ENCODE results near the gene EPHB1.

The EPHB1 gene

DNA sequence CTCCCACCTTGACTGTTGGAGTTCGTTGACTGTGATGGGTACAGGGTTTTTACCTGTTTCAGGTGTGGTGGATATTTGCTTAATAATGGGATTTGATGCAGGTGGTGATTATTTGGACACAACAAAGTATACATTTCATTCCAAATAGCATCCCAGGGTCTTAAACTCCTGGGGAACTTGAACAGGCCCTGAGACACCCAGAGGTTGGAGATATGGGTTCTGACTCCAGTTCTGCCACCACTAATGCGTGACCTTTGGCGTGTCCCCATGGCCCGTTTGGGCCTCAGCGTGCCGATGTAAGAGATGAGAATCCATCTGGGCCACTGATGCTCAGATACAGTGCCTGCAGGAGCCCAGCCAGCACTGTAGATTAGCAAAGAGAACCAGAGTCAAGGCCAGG is 264.5 kb downstream of the EPHB1 start:
- no peak for DNase-seq

DNA sequence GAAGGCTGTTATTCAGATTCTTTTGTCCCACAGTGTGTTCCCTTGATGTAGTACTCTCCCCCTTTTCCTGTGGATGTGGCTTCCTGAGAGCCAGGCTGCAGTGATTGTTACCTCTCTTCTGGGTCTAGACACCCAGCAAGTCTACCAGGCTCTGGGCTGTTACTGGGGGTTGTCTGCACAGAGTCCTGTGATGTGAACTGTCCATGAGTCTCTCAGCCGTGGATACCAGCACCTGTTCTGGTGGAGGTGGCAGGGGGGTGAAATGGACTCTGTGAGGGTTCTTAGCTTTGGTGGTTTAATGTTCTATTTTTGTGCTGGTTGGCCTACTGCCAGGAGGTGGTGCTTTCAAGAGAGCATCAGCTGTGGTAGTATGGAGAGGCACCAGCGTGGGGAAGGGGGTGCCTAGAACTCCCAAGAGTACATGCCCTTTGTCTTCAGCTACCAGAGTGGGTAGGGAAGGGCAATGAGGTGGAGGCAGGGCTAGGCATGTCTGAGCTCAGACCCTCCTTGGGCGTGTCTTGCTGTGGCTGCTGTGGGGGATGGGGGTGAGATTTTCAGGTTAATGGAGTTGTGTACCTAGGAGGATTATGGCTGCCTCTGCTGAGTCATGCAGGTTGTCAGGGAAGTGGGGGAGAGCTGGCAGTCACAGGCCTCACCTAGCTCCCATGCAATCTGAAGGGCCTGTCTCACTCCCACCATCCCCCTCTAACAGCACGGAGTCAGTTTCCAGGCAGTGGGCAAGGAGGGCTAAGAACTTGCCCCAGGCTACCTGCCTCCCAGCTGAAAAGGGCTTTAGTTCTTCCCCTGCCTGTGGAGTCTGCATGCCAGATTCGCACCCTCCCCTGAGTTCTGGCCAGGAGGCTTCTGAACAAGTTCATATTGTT is 272.0 kb downstream of the EPHB1 start:
- DNase-seq: peak in 1 of 2 experiments; percentile 19

DNA sequence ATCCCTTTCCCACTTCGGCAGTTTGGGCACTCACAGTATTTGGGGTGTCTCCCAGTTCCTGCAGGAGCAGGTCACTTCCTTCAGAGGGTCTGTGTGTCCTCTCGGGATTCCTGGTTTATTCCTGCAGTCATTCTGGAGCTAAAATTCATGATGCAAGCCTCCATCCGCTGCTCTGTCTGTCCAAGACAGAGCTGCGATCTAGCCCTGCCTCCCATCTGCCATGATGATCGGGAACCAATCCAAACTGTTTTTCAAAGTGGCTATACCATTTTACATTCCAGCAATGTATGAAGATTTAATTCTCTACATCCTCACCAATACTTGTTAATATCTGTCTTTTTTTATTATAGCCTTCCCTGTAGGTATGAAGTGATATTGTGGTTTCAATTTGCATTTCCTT is 273.0 kb downstream of the EPHB1 start:
- no peak for DNase-seq

DNA sequence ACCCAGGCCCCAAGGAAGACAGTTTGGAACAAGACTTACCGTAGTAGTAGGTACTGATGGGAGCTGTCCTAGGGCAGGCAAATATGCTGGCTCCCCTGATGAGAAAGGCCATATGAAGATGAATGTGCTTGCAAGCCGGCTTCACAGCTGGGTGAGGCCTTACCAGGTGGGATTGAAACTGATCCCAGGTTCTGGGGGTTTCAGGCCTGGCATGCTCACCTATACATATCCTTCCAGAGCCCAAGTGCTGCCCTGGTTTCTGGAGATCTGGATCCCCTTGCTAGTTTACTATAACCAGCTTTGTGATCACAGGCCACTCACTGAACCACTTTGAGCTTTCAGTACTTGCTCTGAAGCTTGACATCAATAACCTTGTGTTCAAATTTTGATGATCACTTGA is 274.3 kb downstream of the EPHB1 start:
- no peak for DNase-seq

DNA sequence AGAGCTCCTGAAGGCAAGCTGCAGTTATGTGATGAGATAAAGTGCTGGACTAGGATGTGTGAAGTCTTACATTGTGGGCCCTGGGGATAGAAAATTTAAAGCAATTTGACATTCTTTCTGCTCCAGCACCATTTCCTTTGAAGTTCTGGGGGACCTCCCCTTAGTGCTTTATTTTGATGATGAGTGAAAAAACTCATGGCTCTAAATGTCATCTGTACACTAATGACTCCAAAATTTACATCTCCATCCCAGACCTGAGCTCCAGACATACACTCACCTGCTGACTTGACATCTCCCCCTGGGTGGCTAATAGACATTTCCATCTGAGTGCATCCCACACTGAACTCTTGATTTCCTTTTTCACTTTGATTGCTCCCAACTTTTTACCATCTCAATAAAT is 276.4 kb downstream of the EPHB1 start:
- no peak for DNase-seq

DNA sequence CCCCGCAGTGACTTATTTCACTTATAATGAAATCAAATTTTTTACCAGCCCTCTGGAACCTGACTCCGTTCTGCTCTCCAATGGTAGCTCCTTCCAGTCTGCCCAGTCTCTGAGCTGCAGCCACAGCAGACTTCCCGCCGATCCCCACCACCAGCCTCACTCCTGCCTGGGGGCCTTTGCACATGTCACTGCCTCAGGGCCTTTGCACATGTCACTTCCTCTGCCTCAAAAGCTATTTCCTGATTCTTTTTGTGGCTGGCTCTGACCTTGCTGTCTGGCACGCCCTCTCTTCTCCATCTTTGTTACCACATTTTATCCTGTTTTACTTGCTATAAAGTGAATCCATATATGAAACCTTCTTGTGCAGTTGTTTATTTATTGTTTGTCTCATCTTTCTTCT is 277.4 kb downstream of the EPHB1 start:
- DNase-seq: no peak

DNA sequence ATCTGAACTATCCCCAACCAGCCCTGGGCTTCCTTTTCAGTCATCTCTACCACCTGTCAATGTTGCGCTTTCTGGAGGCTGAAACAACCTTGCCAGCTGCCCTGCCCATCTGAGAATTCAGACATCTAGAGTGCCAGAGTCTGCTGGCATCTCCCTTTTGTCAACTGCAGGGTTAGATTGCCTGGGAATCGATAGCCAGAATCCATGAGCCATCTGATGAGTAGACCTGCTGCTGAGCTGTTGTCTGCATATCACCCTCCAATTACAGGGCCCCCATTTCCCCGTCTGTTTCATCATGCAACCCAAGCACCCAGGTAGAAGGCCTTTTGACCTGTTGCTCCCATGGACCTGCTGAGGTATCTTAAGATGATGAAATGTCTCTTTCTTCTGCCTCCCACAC is 280.1 kb downstream of the EPHB1 start:
- DNase-seq: no peak

DNA sequence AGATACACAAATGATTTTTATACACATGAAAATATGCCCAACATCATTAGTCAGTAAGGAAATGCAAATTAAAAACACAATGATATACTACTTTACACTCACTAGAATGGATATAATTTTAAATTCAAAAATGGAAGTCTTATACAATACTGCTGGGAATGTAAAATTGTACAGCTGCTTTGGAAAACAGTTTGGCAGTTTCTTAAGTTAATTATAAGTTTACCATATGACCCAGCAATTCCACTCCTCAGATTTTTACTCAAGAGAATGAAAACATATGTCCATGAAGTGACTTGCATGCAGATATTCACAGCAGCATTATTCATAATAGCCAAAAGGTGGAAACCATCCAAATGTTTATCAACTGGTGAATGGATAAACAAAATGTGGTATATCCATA is 281.3 kb downstream of the EPHB1 start:
- DNase-seq: no peak

DNA sequence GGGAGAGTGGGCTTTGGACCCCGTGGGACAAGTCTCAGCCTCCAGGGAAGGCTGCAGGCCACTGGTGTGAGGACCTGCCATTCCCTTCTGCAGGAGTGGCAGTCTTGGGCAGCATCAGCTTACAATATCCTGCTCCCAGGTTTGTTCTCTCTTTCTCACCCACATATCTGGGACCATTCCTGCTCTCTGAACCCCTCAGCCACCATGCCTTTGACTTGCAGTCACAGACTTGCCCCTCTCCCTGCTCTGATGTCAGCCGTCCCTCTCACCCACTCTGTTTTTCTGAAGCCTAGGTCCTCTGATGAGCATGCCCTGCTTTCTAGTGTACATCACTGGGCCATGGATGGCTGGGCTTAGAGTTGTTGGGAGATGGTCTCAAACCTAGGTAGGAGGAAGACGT is 282.1 kb downstream of the EPHB1 start:
- DNase-seq: no peak

DNA sequence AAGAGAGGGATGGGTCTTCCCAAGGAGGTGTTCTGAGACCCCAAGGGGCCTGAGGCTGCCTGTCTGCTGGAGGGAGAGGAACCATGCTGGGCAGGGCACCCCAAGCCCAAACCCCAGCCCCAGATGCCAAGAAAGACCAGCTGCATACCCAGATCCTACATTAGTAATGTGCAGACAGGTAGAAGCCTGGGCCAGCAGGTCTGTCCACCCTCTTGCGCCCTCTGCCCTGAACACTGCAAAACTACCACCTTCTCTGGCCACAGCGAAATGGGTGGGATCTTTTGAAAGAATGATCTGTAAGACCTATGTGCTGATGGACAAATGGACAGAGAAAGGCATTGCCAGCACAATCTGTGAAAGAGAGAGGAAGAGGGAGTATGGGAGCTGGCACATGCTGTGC is 283.2 kb downstream of the EPHB1 start:
- DNase-seq: no peak

DNA sequence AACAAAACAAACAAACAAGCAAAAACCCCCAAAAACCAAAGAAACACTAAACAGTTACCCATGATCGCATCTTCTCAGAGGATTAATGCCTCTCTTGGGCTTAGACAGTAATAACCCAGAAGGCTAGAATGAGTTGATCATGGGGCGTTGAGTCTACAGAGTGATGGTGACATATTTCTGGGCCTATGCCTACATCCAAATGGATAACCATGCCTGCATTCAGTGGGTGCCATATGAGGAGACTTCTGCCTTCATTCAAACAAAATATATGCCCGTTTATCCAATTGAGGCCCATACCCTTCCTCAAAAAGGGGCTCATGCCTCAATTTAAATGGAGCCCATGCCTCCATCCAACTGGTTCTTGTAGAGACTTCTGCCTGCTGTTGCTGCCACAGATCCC is 284.0 kb downstream of the EPHB1 start:
- DNase-seq: no peak

DNA sequence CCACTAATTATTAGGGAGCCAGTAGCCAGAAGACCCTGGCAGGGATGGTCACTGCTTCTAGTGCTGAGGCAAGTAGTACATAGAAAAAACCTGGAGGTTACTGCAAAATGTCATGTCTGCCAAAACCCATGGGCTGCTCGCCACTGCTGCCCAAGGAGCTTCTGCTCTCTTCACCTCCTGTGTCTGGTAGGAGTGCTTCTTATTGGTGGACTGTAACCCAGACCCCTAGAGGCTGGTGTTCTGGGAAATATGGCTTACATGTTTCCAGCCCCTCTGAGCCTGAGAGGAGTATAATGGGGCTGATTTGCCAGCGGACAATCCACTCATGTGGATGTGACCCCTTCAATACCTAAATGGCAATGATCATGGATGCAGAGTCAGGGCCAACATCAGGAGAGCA is 286.4 kb downstream of the EPHB1 start:
- no peak for DNase-seq

DNA sequence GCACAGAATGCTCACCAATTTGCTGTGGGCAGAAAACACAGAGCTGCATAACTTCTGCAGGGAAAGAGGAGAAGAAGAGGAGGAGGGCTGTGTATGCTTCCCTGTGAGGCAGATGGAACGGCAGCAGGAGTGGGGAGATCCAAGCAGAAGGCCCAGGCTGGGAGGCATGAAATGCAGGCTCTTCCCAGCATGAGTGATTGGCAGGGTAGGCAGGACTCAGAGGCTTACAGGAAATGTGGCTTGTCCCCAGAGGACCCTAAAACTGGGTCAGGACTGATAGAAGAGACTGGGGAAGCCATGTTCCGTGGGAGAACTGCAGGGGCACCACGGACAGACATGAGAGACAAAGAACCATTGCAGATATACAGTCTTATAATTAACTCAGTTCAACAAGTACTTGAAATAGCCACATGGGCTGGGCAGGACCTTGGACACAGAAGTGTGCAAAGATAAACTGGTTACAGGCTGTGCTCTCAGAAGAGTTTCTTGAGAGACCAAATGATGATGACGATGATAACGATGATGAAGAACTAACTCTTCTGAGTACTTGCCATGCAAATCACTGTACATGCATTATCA is 286.9 kb downstream of the EPHB1 start:
- DNase-seq: no peak

DNA sequence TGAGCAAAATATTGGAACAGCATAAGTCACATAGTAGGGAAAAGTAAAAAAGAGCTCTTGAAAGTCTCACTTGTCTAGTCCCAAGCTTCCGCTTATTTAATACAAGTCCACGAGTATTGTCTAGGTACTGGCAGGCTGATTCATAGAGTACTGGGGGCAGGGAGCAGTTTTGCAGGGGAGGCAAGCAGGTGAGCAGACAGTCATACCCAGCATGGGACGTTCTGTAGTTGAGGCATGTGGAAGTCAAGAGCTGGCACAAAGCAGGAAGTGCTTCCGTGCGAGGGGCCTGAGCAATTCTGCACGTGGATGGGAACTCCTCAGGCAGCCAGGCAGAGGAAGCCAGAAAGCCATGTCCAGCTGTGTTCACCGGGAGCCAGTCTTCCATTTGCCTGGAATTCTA is 287.6 kb downstream of the EPHB1 start:
- no peak for DNase-seq

DNA sequence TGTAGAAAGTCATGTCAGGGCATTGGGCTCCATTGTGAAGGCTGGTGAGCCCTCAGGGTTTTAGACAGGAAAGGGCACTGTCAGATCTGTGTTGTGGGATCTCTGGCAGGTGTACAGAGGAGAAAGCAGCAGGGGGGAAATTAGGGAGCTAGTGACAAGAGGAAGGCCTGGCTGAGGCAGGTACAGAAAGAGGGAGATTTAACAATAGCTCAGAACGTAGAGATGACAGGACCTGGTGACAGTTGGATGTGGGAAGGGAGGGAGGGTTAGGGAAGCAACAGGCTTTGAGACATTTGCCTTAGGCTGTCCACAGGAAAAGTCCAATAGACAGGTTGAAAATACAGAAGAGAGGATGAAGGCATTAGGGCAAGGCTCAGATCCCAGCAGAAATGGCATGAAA is 288.1 kb downstream of the EPHB1 start:
- no peak for DNase-seq

DNA sequence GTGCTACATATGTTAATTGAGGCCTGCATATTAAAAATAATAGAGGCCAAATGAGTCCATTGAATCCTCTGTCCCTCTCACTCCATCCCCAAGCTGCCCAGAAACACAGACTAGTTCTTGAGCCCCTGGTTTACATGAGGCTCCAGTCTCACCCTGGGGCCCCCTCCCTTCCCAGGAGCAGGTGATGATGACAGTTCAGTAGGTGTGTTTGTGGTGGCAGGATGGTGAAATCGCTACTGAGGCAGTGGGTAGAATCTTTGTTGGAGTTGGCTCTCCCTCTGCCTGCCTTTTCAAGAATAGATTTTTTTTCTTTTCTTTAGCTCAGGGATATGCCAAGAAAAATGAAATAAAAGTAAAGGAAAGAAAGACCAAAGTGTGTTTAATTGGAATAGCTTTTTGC is 288.7 kb downstream of the EPHB1 start:
- DNase-seq: no peak

DNA sequence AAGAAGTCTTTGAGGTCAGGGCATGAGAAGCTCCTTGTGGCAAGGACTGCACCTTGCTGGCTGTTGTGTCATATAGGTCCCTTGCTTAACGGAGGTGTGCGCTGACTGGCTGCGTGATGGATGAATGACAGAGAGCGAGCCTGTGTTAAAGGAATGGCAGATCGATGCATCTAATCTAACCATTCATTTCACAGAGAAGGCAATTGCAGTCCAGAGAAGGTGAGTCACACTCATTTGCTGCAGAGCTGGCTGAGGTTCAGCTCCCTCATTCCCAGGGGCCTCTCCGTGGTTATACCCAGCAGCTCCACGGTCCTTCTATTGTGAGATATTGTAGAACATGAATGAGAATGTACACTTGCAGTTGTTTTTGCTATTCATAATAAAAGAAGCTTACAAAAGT is 289.3 kb downstream of the EPHB1 start:
- DNase-seq: no peak

DNA sequence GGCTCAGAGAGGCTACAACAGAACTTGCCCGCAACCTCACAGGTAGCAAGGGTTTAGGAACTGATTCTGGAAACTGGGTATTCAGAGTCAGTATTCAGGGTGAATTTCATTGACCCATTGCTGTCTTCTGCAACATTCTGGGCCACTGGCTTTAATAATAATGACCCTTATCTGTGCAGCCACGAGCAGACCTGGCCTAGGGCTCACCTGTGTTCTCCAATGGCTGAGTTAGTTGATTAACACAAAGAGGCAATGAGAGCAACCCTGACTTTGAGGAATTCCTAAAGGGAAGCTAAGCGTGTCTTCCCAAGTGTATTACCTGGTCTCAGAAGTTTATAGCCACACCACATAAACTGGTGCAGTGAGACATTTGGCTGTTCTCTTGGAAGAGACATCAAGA is 289.9 kb downstream of the EPHB1 start:
- DNase-seq: no peak

DNA sequence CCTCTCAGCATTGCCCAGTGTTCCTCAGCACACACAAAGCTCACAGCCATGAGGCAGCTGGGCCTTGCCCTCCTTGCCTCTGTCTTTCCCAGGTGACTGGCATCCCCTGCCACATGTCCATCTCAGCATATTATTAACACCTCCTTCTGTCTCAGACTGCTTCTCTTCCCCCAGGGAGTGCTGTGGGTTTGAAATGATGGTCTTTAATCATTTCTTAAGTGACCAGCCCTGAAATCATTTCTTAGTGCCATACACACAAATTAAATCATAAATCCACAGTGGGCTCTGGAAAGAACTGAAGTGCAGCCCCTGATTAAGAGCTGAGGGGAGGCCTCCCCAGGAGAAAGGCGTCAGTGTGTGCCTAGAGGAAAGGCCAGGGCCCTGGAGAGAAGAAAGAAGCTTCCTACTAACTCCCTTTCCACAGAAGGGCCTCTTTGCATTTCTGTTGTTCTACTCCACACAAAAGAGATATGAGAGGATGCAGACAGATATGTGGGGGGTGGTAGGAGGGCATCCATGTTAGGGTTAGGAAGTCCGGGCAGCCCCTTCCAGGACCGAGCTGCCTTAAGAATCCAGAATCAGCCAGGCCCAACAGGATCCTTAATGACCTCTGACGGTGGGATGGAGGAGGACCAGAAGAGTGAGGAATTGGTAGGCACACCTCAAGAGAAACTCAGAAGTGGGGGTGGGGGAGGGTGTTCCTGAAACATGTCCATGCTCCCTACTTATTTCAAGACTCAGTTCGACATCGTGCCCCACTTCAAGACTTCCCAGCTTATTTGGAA is 290.8 kb downstream of the EPHB1 start:
- DNase-seq: no peak

DNA sequence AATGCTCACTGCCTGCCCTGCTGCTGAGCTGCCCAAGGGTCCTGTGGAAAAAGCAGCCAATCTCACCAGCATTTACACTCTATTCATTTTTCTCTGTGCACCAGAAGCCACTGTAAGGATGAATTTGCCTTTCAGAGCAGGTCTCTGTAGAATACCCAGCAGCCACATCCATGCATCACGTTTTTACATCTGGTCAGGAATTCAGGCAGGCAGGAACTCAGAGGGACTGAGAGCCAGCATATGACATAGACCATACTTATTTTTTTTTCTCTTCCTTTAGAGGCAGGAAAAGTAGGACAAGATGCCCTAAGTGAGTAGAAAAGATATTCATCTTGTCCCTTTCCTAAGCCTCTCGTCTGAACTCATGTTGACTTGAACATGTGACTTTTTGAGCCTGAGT is 292.7 kb downstream of the EPHB1 start:
- no peak for DNase-seq

DNA sequence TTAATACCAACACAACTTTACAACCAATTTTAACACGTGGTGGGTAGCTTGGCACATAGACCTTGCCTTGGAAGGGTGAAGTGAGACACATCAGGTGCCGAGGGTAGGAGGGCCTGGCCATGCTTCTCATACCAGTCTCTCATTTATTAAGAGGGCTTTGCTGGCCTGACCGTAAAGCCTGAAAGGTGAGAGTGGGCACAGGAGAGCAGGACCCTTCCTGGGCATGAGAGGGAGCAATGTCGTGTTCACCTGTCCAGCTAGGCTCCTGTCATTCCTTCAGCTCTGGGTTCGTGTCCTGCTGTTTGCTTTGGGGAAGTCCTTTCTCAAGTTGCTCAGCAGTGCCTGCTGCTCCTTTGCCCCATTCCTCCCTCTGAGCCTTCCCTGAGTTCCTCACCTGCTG is 294.4 kb downstream of the EPHB1 start:
- DNase-seq: no peak

DNA sequence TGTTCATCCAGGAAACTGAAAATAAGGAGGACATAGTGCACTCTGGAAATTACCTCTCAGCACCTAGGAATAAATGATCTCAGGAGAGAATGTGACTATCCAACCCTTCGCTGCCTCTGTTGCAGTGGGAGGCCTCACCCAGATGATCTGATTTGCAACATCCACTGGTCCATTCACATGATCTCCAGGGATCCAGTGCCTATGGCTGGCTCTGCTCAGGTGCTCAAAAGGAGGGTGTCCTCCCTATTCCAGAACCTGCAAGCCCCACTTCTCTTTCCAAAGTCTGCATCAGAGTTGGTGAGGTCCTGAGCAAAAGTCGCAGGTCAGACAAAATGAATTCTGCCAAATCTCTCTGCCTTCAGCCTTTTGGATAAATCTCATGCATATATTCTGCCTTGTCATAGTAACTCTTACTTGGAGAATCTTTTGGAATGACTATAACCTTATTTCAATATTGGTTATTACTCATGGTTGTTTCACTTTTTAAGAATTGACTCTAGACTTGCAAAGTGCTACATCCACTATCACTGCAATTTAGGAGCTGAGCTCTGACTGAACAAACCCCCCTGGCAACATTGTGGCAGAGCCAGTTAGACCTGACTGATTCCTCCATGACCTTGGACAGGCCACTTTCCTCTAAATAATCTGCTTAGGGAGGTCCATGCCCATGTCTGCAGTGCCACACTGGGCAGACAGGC is 295.1 kb downstream of the EPHB1 start:
- DNase-seq: no peak

DNA sequence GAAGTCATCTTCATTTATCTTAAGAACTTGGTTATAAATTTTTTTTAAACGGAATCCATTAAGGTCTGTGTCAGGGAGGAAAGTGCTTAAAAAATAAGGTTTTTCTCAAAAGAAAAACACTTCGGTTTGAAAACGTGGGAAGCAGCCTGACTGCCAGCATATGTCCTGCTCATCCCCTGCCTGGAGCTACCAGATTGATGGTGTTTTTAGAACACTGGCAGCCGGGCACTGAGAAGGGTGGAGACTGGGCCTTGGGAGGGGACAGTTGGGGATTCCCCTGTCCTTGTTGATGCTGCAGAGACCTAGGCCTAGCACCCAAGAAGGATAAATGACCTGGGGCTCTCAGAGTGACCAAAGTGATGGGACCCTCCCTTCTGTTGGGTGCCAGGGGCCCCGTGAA is 296.9 kb downstream of the EPHB1 start:
- no peak for DNase-seq
